ENCODE data around the gene CAMKK2. TPM values are rescaled to one million over a fixed set of nuclear protein-coding genes. Genes with fewer than 3 reads are reported as not detected.
A peak's percentile ranks its signal among the peaks of the same experiment; 100 is the strongest.
"Not testable (repeated sequence)": the region's sequence is repeated elsewhere in the genome, so short reads cannot be mapped to it uniquely, and the experiment has no call there.

Gene CAMKK2
- total RNA-seq, 1 donor from 2014 or later = 38.2 TPM

GRCh38 chr12:121257704-121258449 is 38.6 kb downstream of the CAMKK2 start:
- H3K9me3 Mint-ChIP-seq; H3K27ac Mint-ChIP-seq; H3K27me3 Mint-ChIP-seq; H3K4me1 Mint-ChIP-seq; DNase-seq; intact Hi-C loops (cut with micrococcal nuclease); H3K4me3 Mint-ChIP-seq: not testable (repeated sequence)
- peaks cover 64% of the 10 kb centered on the region for H3K36me3 Mint-ChIP-seq (ENCODE audit: low read depth)

GRCh38 chr12:121255433-121255832 is 41.1 kb downstream of the CAMKK2 start:
- Mint-ChIP-seq H3K4me1 (peaks cover 8% of the 10 kb centered on the region), H3K27ac (no peak overlapping the region), H3K4me3 (no peak overlapping the region), H3K36me3 (ENCODE audit: low read depth) (peaks cover 73% of the 10 kb centered on the region), H3K9me3 (no peaks in the 10 kb centered on the region), H3K27me3 (no peaks in the 10 kb centered on the region)
- intact Hi-C loops (cut with micrococcal nuclease) = no loop called here
- no peak for DNase-seq

- no peak overlapping the region for H3K4me3 Mint-ChIP-seq
- H3K36me3 Mint-ChIP-seq (ENCODE audit: low read depth) = peaks cover 70% of the 10 kb centered on the region
- no peaks in the 10 kb centered on the region for H3K9me3 Mint-ChIP-seq
- DNase-seq = no peak
- peaks cover 8% of the 10 kb centered on the region for H3K4me1 Mint-ChIP-seq
- no peak overlapping the region for H3K27ac Mint-ChIP-seq
- intact Hi-C loops (cut with micrococcal nuclease) = no loop called here
- H3K27me3 Mint-ChIP-seq = no peaks in the 10 kb centered on the region
Measured at GRCh38 chr12:121253638-121254335, 42.7 kb downstream of the CAMKK2 start.

GRCh38 chr12:121252712-121253345 is 43.7 kb downstream of the CAMKK2 start:
- H3K27ac Mint-ChIP-seq = no peak overlapping the region
- no peak overlapping the region for H3K4me3 Mint-ChIP-seq
- intact Hi-C loops (cut with micrococcal nuclease) = no loop called here
- no peaks in the 10 kb centered on the region for H3K27me3 Mint-ChIP-seq
- DNase-seq = no peak
- no peaks in the 10 kb centered on the region for H3K9me3 Mint-ChIP-seq
- H3K4me1 Mint-ChIP-seq = peaks cover 8% of the 10 kb centered on the region
- H3K36me3 Mint-ChIP-seq (ENCODE audit: low read depth) = peaks cover 69% of the 10 kb centered on the region

- no peak for DNase-seq
- no peaks in the 10 kb centered on the region for H3K27me3 Mint-ChIP-seq
- no peak overlapping the region for H3K27ac Mint-ChIP-seq
- peaks cover 71% of the 10 kb centered on the region for H3K36me3 Mint-ChIP-seq (ENCODE audit: low read depth)
- H3K9me3 Mint-ChIP-seq = no peaks in the 10 kb centered on the region
- peaks cover 8% of the 10 kb centered on the region for H3K4me1 Mint-ChIP-seq
- no peak overlapping the region for H3K4me3 Mint-ChIP-seq
- intact Hi-C loops (cut with micrococcal nuclease) = no loop called here
Measured at GRCh38 chr12:121251838-121252237, 44.7 kb downstream of the CAMKK2 start.

GRCh38 chr12:121250359-121250758 is 46.1 kb downstream of the CAMKK2 start:
- Mint-ChIP-seq H3K4me1 (peaks cover 4% of the 10 kb centered on the region), H3K4me3 (no peak overlapping the region), H3K9me3 (no peaks in the 10 kb centered on the region), H3K27me3 (no peaks in the 10 kb centered on the region), H3K36me3 (ENCODE audit: low read depth) (peaks cover 60% of the 10 kb centered on the region), H3K27ac (no peak overlapping the region)
- intact Hi-C loops (cut with micrococcal nuclease) = no loop called here
- no peak for DNase-seq

GRCh38 chr12:121248622-121249021 is 47.9 kb downstream of the CAMKK2 start:
- no peak for DNase-seq
- no peak overlapping the region for H3K27ac Mint-ChIP-seq
- intact Hi-C loops (cut with micrococcal nuclease) = no loop called here
- H3K27me3 Mint-ChIP-seq = no peaks in the 10 kb centered on the region
- H3K4me1 Mint-ChIP-seq = no peaks in the 10 kb centered on the region
- H3K9me3 Mint-ChIP-seq = no peaks in the 10 kb centered on the region
- H3K36me3 Mint-ChIP-seq (ENCODE audit: low read depth) = peaks cover 48% of the 10 kb centered on the region
- H3K4me3 Mint-ChIP-seq = no peak overlapping the region

GRCh38 chr12:121246893-121247557 is 49.5 kb downstream of the CAMKK2 start:
- intact Hi-C loops (cut with micrococcal nuclease) = no loop called here
- H3K4me1 Mint-ChIP-seq = no peaks in the 10 kb centered on the region
- no peak overlapping the region for H3K4me3 Mint-ChIP-seq
- no peak for DNase-seq
- no peaks in the 10 kb centered on the region for H3K9me3 Mint-ChIP-seq
- peaks cover 40% of the 10 kb centered on the region for H3K36me3 Mint-ChIP-seq (ENCODE audit: low read depth)
- H3K27me3 Mint-ChIP-seq = no peaks in the 10 kb centered on the region
- H3K27ac Mint-ChIP-seq = no peak overlapping the region

GRCh38 chr12:121245951-121246350 is 50.6 kb downstream of the CAMKK2 start:
- Mint-ChIP-seq H3K36me3 (ENCODE audit: low read depth) (peaks cover 37% of the 10 kb centered on the region), H3K4me3 (no peak overlapping the region), H3K27ac (no peak overlapping the region), H3K4me1 (peaks cover 8% of the 10 kb centered on the region), H3K27me3 (no peaks in the 10 kb centered on the region), H3K9me3 (no peaks in the 10 kb centered on the region)
- intact Hi-C loops (cut with micrococcal nuclease) = no loop called here
- DNase-seq = no peak

- intact Hi-C loops (cut with micrococcal nuclease) = no loop called here
- Mint-ChIP-seq H3K4me1 (peaks cover 16% of the 10 kb centered on the region), H3K27me3 (no peaks in the 10 kb centered on the region)
Measured at GRCh38 chr12:121245031-121245430, 51.5 kb downstream of the CAMKK2 start.

GRCh38 chr12:121241156-121241970 is 55.1 kb downstream of the CAMKK2 start:
- Mint-ChIP-seq H3K9me3 (no peaks in the 10 kb centered on the region), H3K27me3 (no peaks in the 10 kb centered on the region), H3K4me1 (peaks cover 30% of the 10 kb centered on the region), H3K4me3 (peak overlapping the region; percentile 67), H3K36me3 (ENCODE audit: low read depth) (peaks cover 39% of the 10 kb centered on the region), H3K27ac (peak overlapping the region; percentile 76)
- DNase-seq = no peak
- intact Hi-C loops (cut with micrococcal nuclease) = no loop called here

More at GRCh38 chr12:121245031-121245430, 51.5 kb downstream of the CAMKK2 start:
- DNase-seq = no peak
- no peak overlapping the region for H3K27ac Mint-ChIP-seq
- H3K4me3 Mint-ChIP-seq = no peak overlapping the region
- no peaks in the 10 kb centered on the region for H3K9me3 Mint-ChIP-seq
- peaks cover 37% of the 10 kb centered on the region for H3K36me3 Mint-ChIP-seq (ENCODE audit: low read depth)

- peak overlapping the region; percentile 76 for H3K27ac Mint-ChIP-seq
- peaks cover 46% of the 10 kb centered on the region for H3K36me3 Mint-ChIP-seq (ENCODE audit: low read depth)
- peak overlapping the region; percentile 67 for H3K4me3 Mint-ChIP-seq
- peaks cover 34% of the 10 kb centered on the region for H3K4me1 Mint-ChIP-seq
- intact Hi-C loops (cut with micrococcal nuclease) = no loop called here
- no peaks in the 10 kb centered on the region for H3K9me3 Mint-ChIP-seq
- DNase-seq = peak; percentile 95
- H3K27me3 Mint-ChIP-seq = no peaks in the 10 kb centered on the region
Measured at GRCh38 chr12:121240484-121241101, 55.9 kb downstream of the CAMKK2 start.

- peaks cover 50% of the 10 kb centered on the region for H3K36me3 Mint-ChIP-seq (ENCODE audit: low read depth)
- intact Hi-C loops (cut with micrococcal nuclease) = no loop called here
- peak overlapping the region; percentile 67 for H3K4me3 Mint-ChIP-seq
- peak overlapping the region; percentile 76 for H3K27ac Mint-ChIP-seq
- H3K27me3 Mint-ChIP-seq = no peaks in the 10 kb centered on the region
- H3K9me3 Mint-ChIP-seq = no peaks in the 10 kb centered on the region
- H3K4me1 Mint-ChIP-seq = peaks cover 34% of the 10 kb centered on the region
- no peak for DNase-seq
Measured at GRCh38 chr12:121240062-121240420, 56.5 kb downstream of the CAMKK2 start.

Measured in activated CD4-positive, alpha-beta T cell treated with anti-CD3 and anti-CD28 coated beads, Interleukin-2, amount 10 ng/mL, durations not matched to agents 24 days and 14 days (primary cell).